COLO668 (cell line): ENCODE measurements around the gene HIP1.
"Not testable (repeated sequence)": the region's sequence is repeated elsewhere in the genome, so short reads cannot be mapped to it uniquely, and the experiment has no call there.

Source experiments
- DNase-seq: peaks from one replicate; lab custom pipeline; 2025; ENCODE audit not compliant: unreplicated experiment; lab: John Stamatoyannopoulos, UW

HIP1 gene

DNA sequence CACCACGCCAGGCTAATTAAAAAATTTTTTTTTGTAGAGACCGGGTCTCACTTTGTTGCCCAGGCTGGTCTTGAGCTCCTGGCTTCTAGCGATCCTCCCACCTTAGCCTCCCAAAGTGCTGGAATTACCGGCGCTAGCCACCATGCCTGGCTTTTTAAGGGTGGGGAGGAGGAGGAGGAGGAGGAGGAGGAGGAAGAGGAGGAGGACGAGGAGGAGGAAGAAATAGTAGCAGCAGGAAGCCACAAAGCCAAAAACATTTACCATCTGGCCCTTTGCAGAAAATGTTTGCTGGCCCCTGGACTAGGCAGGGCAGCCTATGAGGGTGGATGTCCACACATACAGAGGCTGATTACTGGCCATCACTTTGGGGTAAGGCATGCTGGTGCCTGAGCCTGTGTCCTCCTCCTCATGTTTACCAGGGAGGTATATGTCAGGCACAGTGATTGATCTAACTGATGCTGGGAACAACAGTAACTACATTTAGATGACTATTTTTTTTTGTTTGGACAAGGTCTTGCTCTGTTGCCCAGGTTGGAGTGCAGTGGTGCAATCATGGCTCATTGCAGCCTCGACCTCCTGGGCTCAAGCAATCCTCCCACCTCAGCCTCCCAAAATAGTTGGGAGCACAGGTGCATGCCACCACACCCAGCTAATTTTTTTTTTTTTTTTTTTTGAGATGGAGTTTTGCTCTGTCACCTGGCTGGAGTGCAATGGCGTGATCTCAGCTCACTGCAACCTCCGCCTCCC lies 122.1 kb downstream of the HIP1 start:
- DNase-seq: no peak

GRCh38 chr7:75614401-75614800 lies 124.3 kb downstream of the HIP1 start:
- no peak for DNase-seq

DNA sequence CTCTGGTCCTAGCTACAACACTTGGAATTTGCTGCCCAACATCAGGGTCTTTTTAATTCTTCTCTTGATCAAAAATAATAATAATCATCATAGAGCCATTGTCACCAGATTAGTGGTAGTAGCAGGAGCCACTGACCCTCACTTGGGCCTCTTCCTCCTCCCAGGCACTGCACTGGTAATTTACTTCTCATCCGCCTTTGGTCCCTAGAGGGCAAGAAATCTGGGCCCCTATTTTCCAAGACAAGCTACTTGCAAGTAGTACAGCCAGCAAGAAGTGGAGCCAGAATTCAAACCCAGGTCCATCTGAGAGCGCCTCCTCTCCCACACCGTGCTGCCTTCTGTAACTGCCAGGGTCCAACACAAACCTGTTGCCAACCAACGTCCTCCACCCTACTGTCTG lies 125.4 kb downstream of the HIP1 start:
- no peak for DNase-seq

GRCh38 chr7:75611557-75612178 lies 127.1 kb downstream of the HIP1 start:
- no peak for DNase-seq

DNA sequence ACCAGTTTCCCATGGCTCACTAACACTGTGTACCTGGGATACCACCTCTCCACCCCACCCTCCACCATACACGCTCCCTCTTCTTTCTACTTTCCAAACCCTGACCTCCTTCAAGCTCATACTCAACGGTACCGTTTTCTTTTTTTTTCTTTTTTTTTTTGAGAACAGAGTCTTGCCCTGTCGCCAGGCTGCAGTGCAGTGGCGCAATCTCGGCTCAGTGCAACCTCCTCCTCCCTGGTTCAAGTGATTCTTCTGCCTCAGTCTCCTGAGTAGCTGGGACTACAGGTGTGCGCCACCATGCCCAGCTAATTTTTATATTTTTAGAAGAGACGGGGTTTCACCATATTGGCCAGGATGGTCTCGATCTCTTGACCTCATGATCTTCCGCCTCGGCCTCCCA lies 129.3 kb downstream of the HIP1 start:
- not testable (repeated sequence) for DNase-seq

- DNase-seq: no peak
These were observed 130.2 kb downstream of the HIP1 start for GRCh38 chr7:75608451-75609122.

DNA sequence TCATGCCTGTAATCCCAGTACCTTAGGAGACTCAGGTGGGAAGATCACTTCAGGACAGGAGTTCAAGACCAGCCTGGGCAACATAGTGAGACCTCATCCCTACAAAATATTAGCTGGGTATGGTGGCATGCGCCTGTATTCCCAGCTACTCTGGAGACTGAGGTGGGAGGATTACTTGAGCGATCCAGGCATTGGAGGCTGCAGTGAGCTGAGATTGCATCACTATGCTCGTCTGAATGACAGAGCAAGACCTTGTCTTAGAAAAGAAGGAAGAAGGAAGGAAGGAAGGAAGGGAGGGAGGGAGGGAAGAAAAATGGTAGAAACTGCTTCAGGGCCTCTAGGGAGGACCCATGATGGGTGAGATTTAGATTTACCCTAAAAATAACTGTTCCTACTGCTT lies 134.3 kb downstream of the HIP1 start:
- DNase-seq: no peak

DNA sequence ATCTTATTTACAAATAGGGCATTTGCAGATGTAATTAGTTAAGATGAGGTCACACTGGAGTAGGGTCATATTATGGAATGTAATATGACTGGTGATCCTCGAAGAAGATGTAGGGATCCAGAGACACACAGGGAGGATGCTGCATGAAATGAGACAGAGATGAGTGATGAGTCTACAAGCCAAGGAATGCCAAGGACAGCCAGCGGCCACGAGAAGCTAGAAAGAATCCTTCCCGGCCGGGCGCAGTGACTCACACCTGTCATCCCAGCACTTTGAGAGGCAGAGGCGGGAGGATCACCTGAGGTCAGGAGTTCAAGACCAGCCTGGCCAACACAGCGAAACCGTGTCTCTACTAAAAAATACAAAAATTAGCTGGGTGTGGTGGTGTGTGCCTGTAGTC lies 135.9 kb downstream of the HIP1 start:
- DNase-seq: not testable (repeated sequence)

- no peak for DNase-seq
These were observed 137.2 kb downstream of the HIP1 start for GRCh38 chr7:75601539-75601938.

- not testable (repeated sequence) for DNase-seq
These were observed 138.0 kb downstream of the HIP1 start for GRCh38 chr7:75600748-75601147.

GRCh38 chr7:75599244-75599781 lies 139.4 kb downstream of the HIP1 start:
- DNase-seq: no peak

DNA sequence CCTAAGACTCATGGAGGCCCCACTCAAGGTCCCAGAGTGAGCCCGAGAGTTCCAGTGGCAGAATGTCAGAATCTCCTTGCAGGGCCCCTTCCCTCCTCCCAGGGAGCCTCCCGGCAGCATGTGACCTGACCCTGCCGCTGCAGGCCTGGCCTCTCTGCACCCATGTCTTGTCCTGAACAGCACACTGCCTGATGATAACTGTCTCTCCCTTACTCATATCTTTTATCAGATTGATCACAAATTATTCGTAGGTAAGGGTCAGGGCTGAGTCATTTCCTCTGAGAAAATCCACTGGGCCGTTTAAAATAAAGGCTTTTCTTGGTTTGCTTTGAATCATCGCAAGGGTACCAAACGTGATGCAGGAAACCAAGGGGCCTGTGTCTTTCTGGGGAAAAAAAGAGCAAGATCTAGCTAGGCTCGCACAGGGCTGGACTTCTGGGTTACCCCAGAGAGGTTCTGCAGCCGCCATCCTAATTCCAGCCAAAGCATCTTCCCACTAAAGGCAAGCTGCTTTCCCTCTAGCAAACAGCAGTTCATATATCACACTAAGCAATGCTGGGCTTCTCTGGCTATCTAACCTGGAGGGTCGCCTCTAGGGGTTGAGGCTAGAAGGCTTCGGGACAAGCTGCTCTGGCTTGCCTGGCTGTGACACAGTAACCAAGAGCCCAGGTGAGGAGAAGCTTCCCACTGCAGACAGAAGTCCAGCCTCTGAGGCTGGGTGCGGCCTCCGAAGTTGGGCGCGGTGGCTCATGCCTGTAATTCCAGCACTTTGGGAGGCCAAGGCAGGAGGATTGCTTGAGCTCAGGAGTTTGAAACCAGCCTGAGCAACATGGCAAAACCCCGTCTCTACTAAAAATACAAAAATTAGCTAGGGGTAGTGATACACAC lies 141.8 kb downstream of the HIP1 start:
- no peak for DNase-seq

DNA sequence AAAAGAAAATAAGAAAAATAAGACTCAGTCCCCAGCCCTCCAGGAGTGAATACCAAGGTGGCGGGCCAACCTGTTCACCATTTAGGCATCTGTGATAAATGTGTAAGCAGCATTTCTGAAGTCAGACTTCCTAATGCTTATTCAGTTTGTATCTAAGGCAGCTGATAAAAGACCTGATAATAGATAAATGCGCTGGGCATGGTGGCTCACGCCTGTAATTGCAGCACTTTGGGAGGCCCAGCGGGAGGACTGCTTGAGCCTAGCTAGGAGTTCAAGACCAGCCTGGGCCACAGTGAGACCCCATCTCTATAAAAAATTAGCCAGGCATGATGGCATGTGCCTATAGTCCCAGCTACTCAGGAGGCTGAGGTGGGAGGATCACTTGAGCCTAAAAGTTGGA lies 143.0 kb downstream of the HIP1 start:
- no peak for DNase-seq

GRCh38 chr7:75593500-75594184 lies 145.1 kb downstream of the HIP1 start:
- not testable (repeated sequence) for DNase-seq

DNA sequence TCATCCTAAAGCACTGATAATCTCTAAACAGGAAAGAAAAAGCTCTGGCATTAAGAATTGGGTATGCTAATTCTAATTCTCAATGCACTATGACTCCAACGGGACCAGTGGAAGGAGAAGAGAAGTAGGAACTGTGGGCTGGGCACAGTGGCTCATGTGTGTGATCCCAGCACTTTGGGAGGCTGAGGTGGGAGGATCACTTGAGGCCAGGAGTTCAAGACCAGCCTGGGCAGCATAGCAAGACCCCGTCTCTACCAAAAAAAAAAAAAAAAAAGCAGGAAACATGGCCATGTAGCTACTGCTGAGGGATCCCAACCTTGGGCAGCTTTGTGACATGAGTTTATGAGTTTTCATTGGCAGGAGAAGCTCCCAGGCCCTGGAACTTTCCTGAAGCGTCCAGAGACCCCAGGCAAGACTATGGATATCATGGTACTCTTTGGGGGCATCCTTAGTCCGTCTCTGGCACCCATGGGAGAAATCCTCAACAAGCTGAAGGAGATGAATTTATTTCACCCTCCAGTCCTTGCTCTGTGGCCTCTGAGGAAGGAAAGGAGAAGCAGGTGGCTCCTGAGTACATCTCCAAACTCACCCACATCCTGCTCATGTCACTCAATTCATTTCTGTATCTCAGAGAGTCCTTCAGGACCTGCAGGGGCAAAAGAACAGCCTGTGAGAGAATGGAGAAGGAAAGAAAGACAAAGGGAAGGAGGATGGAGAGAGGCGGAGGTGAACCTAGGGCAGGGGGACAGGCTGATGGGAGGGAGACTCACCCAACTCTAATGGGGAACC lies 147.1 kb downstream of the HIP1 start:
- no peak for DNase-seq

DNA sequence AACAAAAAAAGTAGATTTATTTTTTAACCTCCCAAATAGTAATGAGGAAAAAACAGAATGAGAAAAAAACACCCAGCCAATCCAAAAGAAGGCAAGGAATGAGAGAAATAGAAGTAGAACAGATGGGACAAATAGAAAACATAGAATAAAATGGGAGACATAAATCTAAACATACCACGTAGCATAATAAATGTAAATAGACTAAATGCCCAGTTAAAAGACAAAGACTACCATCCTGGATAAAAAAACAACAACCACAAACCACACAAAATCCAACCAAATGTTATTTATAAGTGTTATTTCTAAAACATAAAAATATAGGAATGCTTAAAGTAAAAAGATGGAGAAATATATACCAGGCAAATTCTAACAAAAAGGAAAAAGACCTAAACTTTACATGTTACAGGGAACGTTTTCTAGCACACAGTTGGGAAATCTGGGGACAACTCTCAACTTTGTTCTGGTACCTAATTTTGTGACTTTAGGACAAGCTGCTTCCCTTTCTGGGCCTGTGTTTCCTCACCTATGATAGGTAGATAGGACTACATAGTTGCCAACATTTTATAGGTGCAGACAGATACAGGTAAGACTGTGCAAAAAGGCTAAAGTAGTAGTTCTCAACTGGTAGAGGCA lies 148.3 kb downstream of the HIP1 start:
- DNase-seq: no peak

- DNase-seq: no peak
These were observed 154.4 kb downstream of the HIP1 start for GRCh38 chr7:75584354-75584753.

DNA sequence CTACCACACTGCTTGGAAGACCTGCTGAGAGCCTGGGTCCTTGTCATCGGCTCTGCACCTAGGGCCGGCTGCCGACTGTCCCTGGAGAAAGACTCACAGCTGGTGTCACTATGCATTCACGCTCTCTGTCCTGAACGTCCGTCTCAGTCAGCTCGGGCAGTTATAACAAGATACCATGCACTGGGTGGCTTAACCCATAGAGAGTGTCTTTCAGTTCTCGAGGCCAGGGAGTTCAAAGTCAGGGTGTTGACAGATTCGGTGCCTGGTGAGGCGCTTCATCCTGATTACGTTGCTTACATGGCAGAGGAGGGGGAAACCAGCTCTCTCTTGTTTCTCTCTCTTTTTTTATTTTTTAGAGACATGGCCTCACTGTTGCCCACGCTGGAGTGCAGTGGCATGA lies 155.5 kb downstream of the HIP1 start:
- no peak for DNase-seq

- DNase-seq: no peak
These were observed 158.8 kb downstream of the HIP1 start for GRCh38 chr7:75579899-75580298.
